WTC11 (cell line): ENCODE measurements around the gene RHOJ.

ENCODE experiments used
- CBFB ChIP-seq: sonication (generic); formaldehyde crosslinking; IDR thresholded peaks from 2 replicates; pipeline ENCODE4 v1.8.1; 2022; ENCODE audit warnings: mild to moderate bottlenecking, low read depth, missing genetic modification reagents
- CTCF ChIP-seq: fragments of 200-600 bp; IDR thresholded peaks from 2 replicates; pipeline ENCODE4 v1.8.0; 2022; ENCODE audit warnings: antibody characterized with exemption
- ETV6 ChIP-seq: sonication (generic); formaldehyde crosslinking; IDR thresholded peaks from 2 replicates; pipeline ENCODE4 v1.8.1; 2022; ENCODE audit warnings: mild to moderate bottlenecking, missing genetic modification reagents
- JAZF1 ChIP-seq: fragments of 250-450 bp; sonication (Bioruptor Pico); IDR thresholded peaks from 2 replicates; pipeline ENCODE4 v1.9.0; 2021; ENCODE audit warnings: moderate library complexity, mild to moderate bottlenecking, inconsistent platforms
- ZBTB21 ChIP-seq: sonication (generic); formaldehyde crosslinking; IDR thresholded peaks from 2 replicates; pipeline ENCODE4 v1.8.1; 2023; ENCODE audit warnings: mild to moderate bottlenecking, missing genetic modification reagents, borderline replicate concordance
- ZNF121 ChIP-seq: sonication (generic); formaldehyde crosslinking; IDR thresholded peaks from 2 replicates; pipeline ENCODE4 v1.8.0; 2023; ENCODE audit warnings: missing genetic modification reagents
- TF ChIP-seq, protein P1 (sequence below): sonication (generic); formaldehyde crosslinking; conservative IDR thresholded peaks from 2 replicates; pipeline ENCODE4 v1.8.1; 2022; ENCODE audit warnings: mild to moderate bottlenecking, missing genetic modification reagents
- TF ChIP-seq, protein P2 (sequence below): sonication (generic); formaldehyde crosslinking; IDR thresholded peaks from 2 replicates; pipeline ENCODE4 v1.8.0; 2022; ENCODE audit warnings: mild to moderate bottlenecking, missing genetic modification reagents

DNA sequence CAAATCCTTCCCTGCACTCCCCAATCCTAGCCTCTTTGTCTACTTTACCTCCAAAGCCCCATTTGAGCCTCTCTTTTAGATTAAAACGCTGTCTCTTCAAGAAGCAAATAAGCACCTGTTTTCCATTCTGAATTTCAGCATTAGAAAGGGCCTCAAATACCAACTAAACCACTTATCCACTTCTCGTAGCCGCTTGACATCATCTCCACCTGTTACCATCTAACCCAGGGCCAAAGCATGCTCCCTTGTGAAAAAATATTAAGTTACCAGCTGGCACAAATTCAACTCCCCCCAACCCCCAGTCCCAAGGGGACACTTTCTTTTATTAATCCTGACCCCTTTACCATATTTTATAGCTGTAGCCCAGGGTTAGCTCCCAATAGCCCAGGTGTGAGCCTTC lies 71.4 kb downstream of the RHOJ start:
- TF ChIP-seq CTCF, result no peak
- no peak for TF ChIP-seq CBFB (CRISPR knock-in tag)
- no peak for TF ChIP-seq ETV6 (CRISPR knock-in tag)
- TF ChIP-seq, protein P1, sequence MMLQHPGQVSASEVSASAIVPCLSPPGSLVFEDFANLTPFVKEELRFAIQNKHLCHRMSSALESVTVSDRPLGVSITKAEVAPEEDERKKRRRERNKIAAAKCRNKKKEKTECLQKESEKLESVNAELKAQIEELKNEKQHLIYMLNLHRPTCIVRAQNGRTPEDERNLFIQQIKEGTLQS (CRISPR knock-in tag), result no peak
- no peak for TF ChIP-seq ZBTB21 (CRISPR knock-in tag)
- TF ChIP-seq, protein P2, sequence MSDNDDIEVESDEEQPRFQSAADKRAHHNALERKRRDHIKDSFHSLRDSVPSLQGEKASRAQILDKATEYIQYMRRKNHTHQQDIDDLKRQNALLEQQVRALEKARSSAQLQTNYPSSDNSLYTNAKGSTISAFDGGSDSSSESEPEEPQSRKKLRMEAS (CRISPR knock-in tag), result no peak
- TF ChIP-seq JAZF1, result no peak
- no peak for TF ChIP-seq ZNF121 (CRISPR knock-in tag)
